ENCODE measurements around the gene HSP90AA1.

Gene HSP90AA1

DNA sequence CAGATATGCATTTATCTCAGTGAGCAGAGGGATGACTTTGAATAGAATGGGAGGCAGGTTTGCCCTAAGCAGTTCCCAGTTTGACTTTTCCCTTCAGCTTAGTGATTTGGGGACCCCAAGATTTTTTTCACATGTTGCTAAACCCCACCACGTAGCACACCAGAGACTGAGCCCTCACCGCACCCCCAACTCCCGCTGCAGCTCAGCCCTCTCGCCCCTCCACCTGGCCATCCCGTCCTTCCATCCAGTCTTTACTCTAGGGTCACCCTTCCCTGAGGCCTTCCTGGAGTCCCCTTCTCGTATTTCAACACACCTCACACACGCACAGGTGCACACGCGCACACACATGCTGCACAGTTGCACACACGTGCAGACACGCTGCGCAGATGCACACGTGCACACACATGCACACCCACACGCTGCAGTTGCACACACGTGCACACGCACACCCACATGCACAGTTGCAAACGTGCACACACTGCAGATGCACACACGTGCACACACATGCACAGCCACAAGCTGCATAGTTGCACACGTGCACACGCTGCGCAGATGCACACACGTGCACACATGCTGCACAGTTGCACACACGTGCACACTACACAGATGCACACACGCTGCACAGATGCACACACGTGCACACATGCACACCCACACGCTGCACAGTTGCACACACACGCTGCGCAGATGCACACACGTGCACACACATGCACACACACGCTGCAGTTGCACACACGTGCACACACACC lies 30.0 kb downstream of the HSP90AA1 start:
- TF ChIP-seq CTCF (conservative IDR thresholded peaks at IDR 0.05; ENCODE audit: control insufficient read depth, insufficient read depth, low read depth, low read length), result no peak
- no peak overlapping the region for H3K4me3 ChIP-seq (ENCODE audit: control insufficient read depth, low read depth, low read length)
- DNase-seq (ENCODE audit: low read depth), result no peak

GRCh38 chr14:102055181-102055901 lies 31.5 kb downstream of the HSP90AA1 start:
- no peak overlapping the region for H3K4me3 ChIP-seq (ENCODE audit: control insufficient read depth, low read depth, low read length)
- peak; percentile 64 for DNase-seq (ENCODE audit: low read depth)

GRCh38 chr14:102052522-102052921 lies 34.3 kb downstream of the HSP90AA1 start:
- DNase-seq (ENCODE audit: low read depth), result no peak
- no peak overlapping the region for H3K4me3 ChIP-seq (ENCODE audit: control insufficient read depth, low read depth, low read length)
- TF ChIP-seq CTCF (conservative IDR thresholded peaks at IDR 0.05; ENCODE audit: control insufficient read depth, insufficient read depth, low read depth, low read length), result no peak

More at GRCh38 chr14:102055181-102055901, 31.5 kb downstream of the HSP90AA1 start:
- TF ChIP-seq CTCF (conservative IDR thresholded peaks at IDR 0.05; ENCODE audit: control insufficient read depth, insufficient read depth, low read depth, low read length), result no peak

DNA sequence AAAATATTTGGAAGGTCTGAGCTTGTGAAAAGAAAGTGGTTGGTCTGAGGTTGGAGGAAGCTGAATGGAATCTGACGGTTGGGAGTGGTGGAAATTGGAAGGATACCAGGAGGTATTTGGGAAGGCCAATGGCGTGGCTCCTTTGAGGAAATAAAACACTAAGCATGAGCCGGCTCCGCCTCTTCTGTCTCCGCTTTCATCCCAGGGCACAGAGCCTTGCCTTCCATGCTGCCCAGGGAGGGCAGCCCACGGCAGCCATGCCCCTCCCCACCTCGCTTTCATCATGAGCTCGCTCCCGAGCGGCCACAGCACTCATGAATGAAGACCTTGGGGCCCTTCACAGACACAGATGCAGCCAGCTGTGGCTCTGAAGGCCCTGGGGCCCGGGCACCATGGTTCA lies 36.2 kb downstream of the HSP90AA1 start:
- no peak overlapping the region for H3K4me3 ChIP-seq (ENCODE audit: control insufficient read depth, low read depth, low read length)
- no peak for TF ChIP-seq CTCF (conservative IDR thresholded peaks at IDR 0.05; ENCODE audit: control insufficient read depth, insufficient read depth, low read depth, low read length)
- DNase-seq (ENCODE audit: low read depth), result peak; percentile 79

- TF ChIP-seq CTCF (conservative IDR thresholded peaks at IDR 0.05; ENCODE audit: control insufficient read depth, insufficient read depth, low read depth, low read length), result no peak
- H3K4me3 ChIP-seq (ENCODE audit: control insufficient read depth, low read depth, low read length), result no peak overlapping the region
- DNase-seq (ENCODE audit: low read depth), result no peak
Observed at GRCh38 chr14:102050026-102050405, 36.8 kb downstream of the HSP90AA1 start.

- no peak for DNase-seq (ENCODE audit: low read depth)
- TF ChIP-seq CTCF (conservative IDR thresholded peaks at IDR 0.05; ENCODE audit: control insufficient read depth, insufficient read depth, low read depth, low read length), result no peak
- no peak overlapping the region for H3K4me3 ChIP-seq (ENCODE audit: control insufficient read depth, low read depth, low read length)
Observed at GRCh38 chr14:102049258-102050025, 37.4 kb downstream of the HSP90AA1 start.
